Measurements from ENCODE around the gene POLR1F. TPM values are rescaled to one million over a fixed set of nuclear protein-coding genes. Genes with fewer than 3 reads are reported as not detected.
"Not testable (repeated sequence)": the region's sequence is repeated elsewhere in the genome, so short reads cannot be mapped to it uniquely, and the experiment has no call there.

The POLR1F gene
- total RNA-seq, 1 experiment from 2014 or later, result 21.1 TPM

- H3K4me3 ChIP-seq (replicated peaks in 1 of 2; ENCODE audit: low read depth in 1 of 2, low read length in 2 of 2); POLR2A ChIA-PET; H3K79me2 ChIP-seq (ENCODE audit: insufficient read depth, low read length); BruUV-seq (replicated peaks); CTCF ChIA-PET; ATAC-seq; H3K36me3 ChIP-seq (ENCODE audit: control insufficient read depth in 1 of 2, insufficient read depth in 2 of 2, low read length in 2 of 2); H3K9me3 ChIP-seq (ENCODE audit: control insufficient read depth in 1 of 2, insufficient read depth in 1 of 2, low read depth in 1 of 2, low read length in 2 of 2); H2AFZ ChIP-seq (ENCODE audit: low read depth, low read length, poor library complexity, severe bottlenecking); H4K20me1 ChIP-seq (ENCODE audit: insufficient read depth); intact Hi-C loops (cut with micrococcal nuclease); H3K4me2 ChIP-seq (ENCODE audit: low read length); H3K27ac ChIP-seq (ENCODE audit: low read depth, low read length); H3K9ac ChIP-seq (ENCODE audit: low read length); H3K4me1 ChIP-seq (ENCODE audit: control insufficient read depth in 1 of 2, insufficient read depth in 2 of 2, low read length in 2 of 2); DNase-seq (ENCODE audit: low read depth, low spot score); RAD21 ChIA-PET (ENCODE audit: low non-redundant PET in 1 of 2, low total read pairs in 2 of 2, uncharacterized antibody in 2 of 2, unreplicated experiment in 2 of 2); H3K27me3 ChIP-seq (ENCODE audit: insufficient read depth, low read length); H3K9me2 ChIP-seq (ENCODE audit: insufficient read depth): not testable (repeated sequence)
Measured at GRCh38 chr7:19689130-19689529, 19.7 kb downstream of the POLR1F start.

DNA sequence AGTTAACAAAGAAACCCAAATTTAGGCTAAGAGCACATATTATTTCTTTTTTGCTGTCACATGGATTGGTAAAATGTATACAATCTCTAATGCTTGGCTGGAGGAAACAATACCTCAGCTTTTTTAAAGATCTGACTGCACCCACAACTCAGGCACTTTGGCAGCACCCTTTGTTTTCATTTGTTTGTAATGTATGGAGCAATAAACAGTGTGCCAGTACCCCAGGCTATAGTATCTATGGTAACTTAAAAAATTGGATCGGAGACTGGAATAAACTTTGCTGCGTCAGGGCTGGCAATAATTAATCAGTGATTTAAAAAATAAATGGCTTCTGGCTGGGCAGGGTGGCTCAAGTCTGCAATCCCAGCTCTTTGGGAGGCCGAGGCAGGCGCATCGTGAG, 27.2 kb downstream of the POLR1F start:
- Histone ChIP-seq H3K4me3 (replicated peaks in 1 of 2; ENCODE audit: low read depth in 1 of 2, low read length in 2 of 2) (no peak overlapping the region), H3K4me2 (ENCODE audit: low read length) (no peak overlapping the region), H3K27ac (ENCODE audit: low read depth, low read length) (no peak overlapping the region), H3K9ac (ENCODE audit: low read length) (no peak overlapping the region), H3K79me2 (ENCODE audit: insufficient read depth, low read length) (no peaks in the 10 kb centered on the region), H3K27me3 (ENCODE audit: insufficient read depth, low read length) (no peaks in the 10 kb centered on the region), H4K20me1 (ENCODE audit: insufficient read depth) (no peaks in the 10 kb centered on the region), H3K4me1 (ENCODE audit: control insufficient read depth in 1 of 2, insufficient read depth in 2 of 2, low read length in 2 of 2) (no peaks in the 10 kb centered on the region), H3K9me2 (ENCODE audit: insufficient read depth) (no peaks in the 10 kb centered on the region), H2AFZ (ENCODE audit: low read depth, low read length, poor library complexity, severe bottlenecking) (peak overlapping the region; percentile 49), H3K36me3 (ENCODE audit: control insufficient read depth in 1 of 2, insufficient read depth in 2 of 2, low read length in 2 of 2) (no peaks in the 10 kb centered on the region), H3K9me3 (ENCODE audit: control insufficient read depth in 1 of 2, insufficient read depth in 1 of 2, low read depth in 1 of 2, low read length in 2 of 2) (no peaks in the 10 kb centered on the region)
- intact Hi-C loops (cut with micrococcal nuclease), result no loop called here
- RAD21 ChIA-PET (ENCODE audit: low non-redundant PET in 1 of 2, low total read pairs in 2 of 2, uncharacterized antibody in 2 of 2, unreplicated experiment in 2 of 2), result no interaction called here
- POLR2A ChIA-PET, result no interaction called here
- no peak for DNase-seq (ENCODE audit: low read depth, low spot score)
- ATAC-seq, result no peak
- CTCF ChIA-PET, result no interaction called here
- TF ChIP-seq CEBPB (IDR thresholded peaks at IDR 0.05; ENCODE audit: low read depth), result no peak
- no peak for TF ChIP-seq EZH2 (IDR thresholded peaks at IDR 0.05)
- no peak for TF ChIP-seq SP1 (IDR thresholded peaks at IDR 0.05; ENCODE audit: low read depth)
- no peak for TF ChIP-seq EZH2phosphoT487 (IDR thresholded peaks at IDR 0.05; ENCODE audit: borderline replicate concordance)
- BruUV-seq (replicated peaks), result no TSS peak

DNA sequence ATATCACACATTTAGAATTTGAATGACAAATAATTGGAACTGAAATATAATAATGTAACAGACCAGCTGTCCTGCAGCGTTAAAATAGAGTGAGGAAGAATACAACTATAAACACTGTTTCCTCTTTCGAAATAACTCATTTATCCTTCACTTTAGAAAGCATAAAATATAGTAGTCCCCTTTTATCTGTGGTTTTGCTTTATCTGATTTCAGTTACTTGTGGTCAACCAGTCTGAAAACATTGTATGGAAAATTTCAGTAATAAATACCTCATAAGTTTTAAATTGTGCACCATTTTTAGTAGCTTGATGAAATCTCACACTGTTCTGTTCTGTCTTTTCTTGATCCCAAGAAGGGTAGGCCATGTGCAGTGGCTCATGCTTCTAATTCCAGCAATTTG, 31.7 kb downstream of the POLR1F start:
- Histone ChIP-seq H3K9me2 (ENCODE audit: insufficient read depth) (no peaks in the 10 kb centered on the region), H3K9ac (ENCODE audit: low read length) (no peak overlapping the region), H3K79me2 (ENCODE audit: insufficient read depth, low read length) (no peaks in the 10 kb centered on the region), H3K27ac (ENCODE audit: low read depth, low read length) (no peak overlapping the region), H3K4me2 (ENCODE audit: low read length) (no peak overlapping the region), H3K4me3 (replicated peaks in 1 of 2; ENCODE audit: low read depth in 1 of 2, low read length in 2 of 2) (no peak overlapping the region), H2AFZ (ENCODE audit: low read depth, low read length, poor library complexity, severe bottlenecking) (no peak overlapping the region), H3K4me1 (ENCODE audit: control insufficient read depth in 1 of 2, insufficient read depth in 2 of 2, low read length in 2 of 2) (no peaks in the 10 kb centered on the region), H3K27me3 (ENCODE audit: insufficient read depth, low read length) (no peaks in the 10 kb centered on the region), H3K9me3 (ENCODE audit: control insufficient read depth in 1 of 2, insufficient read depth in 1 of 2, low read depth in 1 of 2, low read length in 2 of 2) (no peaks in the 10 kb centered on the region), H3K36me3 (ENCODE audit: control insufficient read depth in 1 of 2, insufficient read depth in 2 of 2, low read length in 2 of 2) (no peaks in the 10 kb centered on the region), H4K20me1 (ENCODE audit: insufficient read depth) (no peaks in the 10 kb centered on the region)
- intact Hi-C loops (cut with micrococcal nuclease), result loop anchor here (10.0 kb wide), 1 partner anchor 1992 kb away; no protein-coding TSS in a partner anchor
- POLR2A ChIA-PET, result no interaction called here
- ATAC-seq (no peak), DNase-seq (ENCODE audit: low read depth, low spot score) (no peak)
- CTCF ChIA-PET, result no interaction called here
- TF ChIP-seq ZFX (IDR thresholded peaks at IDR 0.05) (no peak), SIN3A (IDR thresholded peaks at IDR 0.05; ENCODE audit: low read depth) (no peak), ZNF274 (IDR thresholded peaks at IDR 0.05; ENCODE audit: low read depth, low read length) (no peak), YY1 (IDR thresholded peaks at IDR 0.05; ENCODE audit: extremely low read depth, insufficient replicate concordance, low read depth, low read length) (no peak), TCF7L2 (IDR thresholded peaks at IDR 0.05; ENCODE audit: borderline replicate concordance, extremely low read depth, insufficient read depth, insufficient read length) (no peak), CEBPB (IDR thresholded peaks at IDR 0.05; ENCODE audit: low read depth) (no peak), SP1 (IDR thresholded peaks at IDR 0.05; ENCODE audit: low read depth) (no peak), CBX3 (IDR thresholded peaks at IDR 0.05; ENCODE audit: low read depth) (no peak), POLR2A (IDR thresholded peaks at IDR 0.05; ENCODE audit: borderline replicate concordance, extremely low read depth, insufficient read depth, insufficient read length) (no peak)
- TF ChIP-seq, protein P1, sequence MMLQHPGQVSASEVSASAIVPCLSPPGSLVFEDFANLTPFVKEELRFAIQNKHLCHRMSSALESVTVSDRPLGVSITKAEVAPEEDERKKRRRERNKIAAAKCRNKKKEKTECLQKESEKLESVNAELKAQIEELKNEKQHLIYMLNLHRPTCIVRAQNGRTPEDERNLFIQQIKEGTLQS (IDR thresholded peaks at IDR 0.05), result no peak
- no TSS peak for BruUV-seq (replicated peaks)
- RAD21 ChIA-PET (ENCODE audit: low non-redundant PET in 1 of 2, low total read pairs in 2 of 2, uncharacterized antibody in 2 of 2, unreplicated experiment in 2 of 2), result no interaction called here
